Adrenal gland (tissue), 12 donors: ENCODE results near the gene INKA1. TPM values are rescaled to one million over a fixed set of nuclear protein-coding genes. Genes with fewer than 3 reads are reported as not detected.
"Not testable (repeated sequence)": the region's sequence is repeated elsewhere in the genome, so short reads cannot be mapped to it uniquely, and the experiment has no call there.

Source experiments
- DNase-seq, 7 donors: peaks; one replicate each; pipeline ENCODE4 v3.0.0-alpha.2; 2019 to 2020
- H3K27ac ChIP-seq, 5 donors: fragments of 200-600 bp; sonication (generic) in 4 of 5; 1 replicate in 3 of 5; 2 replicates in 2 of 5; pipeline versions ENCODE4 v1.5.1 to v1.8.0; 2016 to 2020; ENCODE audit warnings: mild to moderate bottlenecking in 1 of 5
- H3K27me3 ChIP-seq: fragments of 200-600 bp; 2 replicates; pipeline ENCODE4 v1.8.0; 2021
- H3K36me3 ChIP-seq, 2 donors: fragments of 200-600 bp; replicated peaks in 1 of 2; 1 replicate in 1 of 2; 2 replicates in 1 of 2; pipeline versions ENCODE4 v1.5.1 to v1.8.0; 2018 to 2022
- H3K4me1 ChIP-seq, 2 donors: fragments of 200-600 bp; replicated peaks in 1 of 2; 1 replicate in 1 of 2; 2 replicates in 1 of 2; pipeline versions ENCODE4 v1.5.1 to v1.8.0; 2018 to 2021
- H3K4me3 ChIP-seq, 4 donors: fragments of 200-600 bp; sonication (generic) in 3 of 4; one replicate each; pipeline ENCODE4 v1.5.1; 2016 to 2018
- H3K9me3 ChIP-seq, 3 donors: fragments of 200-600 bp; sonication (generic) in 1 of 3; replicated peaks in 1 of 3; 1 replicate in 2 of 3; 2 replicates in 1 of 3; pipeline versions ENCODE4 v1.5.1 to v1.8.0; 2016 to 2021
- CTCF ChIP-seq, 6 experiments: fragments of 450-650 bp in 4 of 6; fragments of 200-600 bp in 2 of 6; sonication (generic) in 1 of 6; IDR thresholded peaks; 1 replicate in 5 of 6; 2 replicates in 1 of 6; pipeline versions ENCODE4 v1.5.1 to v1.8.0; 2016 to 2021; ENCODE audit warnings: antibody characterized with exemption in 6 of 6, mild to moderate bottlenecking in 2 of 6, moderate library complexity in 1 of 6
- POLR2A ChIP-seq, 2 donors: fragments of 450-650 bp; IDR thresholded peaks; one replicate each; pipeline ENCODE4 v1.6.1; 2017; ENCODE audit warnings: antibody characterized with exemption in 2 of 2, mild to moderate bottlenecking in 2 of 2, moderate library complexity in 1 of 2
- WGBS, 4 donors: extraction: QIAGEN DNeasy Blood & Tissue Kit in 2 of 4; methylation state at CpG; one replicate each; pipeline versions ENCODE4 v1.1.5 to v1.1.7; 2013 to 2017; 5-methylcytosine and 5-hydroxymethylcytosine counted together
- intact Hi-C, 2 donors: fragments of 100-400 bp; cut with DNase I; formaldehyde crosslinking; loops; one replicate each; pipeline versions ENCODE4 v1.14.1 to v1.15.0; 2022 to 2023
- polyA plus RNA-seq, 3 donors: library from polyadenylated mRNA; stranded (reverse); fragments of 200-250 nt in 2 of 3; fragments of 350-450 nt in 1 of 3; fragmentation: Illumina TruSeq in 1 of 3; extraction: RNeasy Lipid Tissue Mini Kit (QIAGEN cat#74804) in 1 of 3; gene quantifications; one replicate each; pipeline ENCODE4 v1.2.3, GENCODE V29; 2013 to 2014
- total RNA-seq, 9 donors: library from RNA; depleted of rRNA in 4 of 9; stranded (reverse); fragments of >200 nt in 4 of 9; fragments of 120-200 nt in 1 of 9; fragmentation: NEBNext Ultra II Directional in 1 of 9; extraction: Animal tissue kit (Norgen Biotek cat#: 25700) in 1 of 9; gene quantifications; one replicate each; pipeline versions ENCODE4 v1.1.0 to v1.2.4, GENCODE V29; 2013 to 2023
- donor health status: healthy with polysubstance abuse.
- donor health status: Bipolar disorder and iron deficiency.
- donor health status: DM: yes; HTN: yes; CAD: no.
- donor health status: DM: no; HTN: no; CAD: no.
- donor health status: DM: no; HTN: no; CAD: no.
- donor health status: DM: yes; HTN: yes; CAD: no.

Gene INKA1
- total and polyA plus RNA-seq, 12 donors: 0.35 to 15.2 (median 3.4) TPM

GRCh38 chr3:49806850-49807249 is 3.8 kb downstream of the INKA1 start:
- Histone ChIP-seq H3K27ac (peak overlapping the region in 2 of 5 donors; percentile 83 to 87), H3K4me1 (peaks cover 7 to 45% of the 10 kb centered on the region in 2 donors), H3K36me3 (peaks cover 0 to 27% of the 10 kb centered on the region in 2 donors), H3K27me3 (no peaks in the 10 kb centered on the region), H3K9me3 (no peaks in the 10 kb centered on the region), H3K4me3 (no peak overlapping the region)
- intact Hi-C loops: loop anchor here in 1 of 2 donors (10.0 kb wide), 1 partner anchor 98 kb away; the partner anchor contains the start of gene MST1R
- no peak for DNase-seq
- WGBS, 4 donors: 44 to 72% (median 59%) methylated on average over 1 to 2 of the region's 2 CpGs
- no peak for TF ChIP-seq POLR2A (IDR thresholded peaks at IDR 0.05)
- TF ChIP-seq CTCF (IDR thresholded peaks at IDR 0.05): no peak

- no peaks in the 10 kb centered on the region for H3K9me3 ChIP-seq
- H3K36me3 ChIP-seq: peaks cover 0 to 27% of the 10 kb centered on the region in 2 donors
- TF ChIP-seq CTCF (IDR thresholded peaks at IDR 0.05) (no peak), POLR2A (IDR thresholded peaks at IDR 0.05) (no peak)
- peak overlapping the region in 2 of 5 donors; percentile 44 to 87 for H3K27ac ChIP-seq
- no peaks in the 10 kb centered on the region for H3K27me3 ChIP-seq
- 63 to 85% (median 77%) methylated on average over 7 to 13 of the region's 13 CpGs for WGBS, 4 donors
- no peak overlapping the region for H3K4me3 ChIP-seq
- peaks cover 7 to 45% of the 10 kb centered on the region in 2 donors for H3K4me1 ChIP-seq
- DNase-seq: peak in 1 of 7 donors; percentile 43
- intact Hi-C loops: loop anchor here in 1 of 2 donors (10.0 kb wide), 1 partner anchor 97 kb away; the partner anchor contains the start of gene MST1R
These were observed 4.5 kb downstream of the INKA1 start for GRCh38 chr3:49807431-49808114.

- Histone ChIP-seq H3K27ac (peak overlapping the region in 4 of 5 donors; percentile 62 to 84 (median 78)), H3K4me3 (peak overlapping the region in 2 of 4 donors; percentile 23 to 50), H3K4me1 (peaks cover 10 to 16% of the 10 kb centered on the region in 2 donors), H3K27me3 (no peaks in the 10 kb centered on the region), H3K9me3 (no peaks in the 10 kb centered on the region), H3K36me3 (peaks cover 0 to 27% of the 10 kb centered on the region in 2 donors)
- WGBS, 4 donors: 36 to 55% (median 41%) methylated on average over 4 to 9 of the region's 9 CpGs
- DNase-seq: no peak
- intact Hi-C loops: no loop called here
- no peak for TF ChIP-seq CTCF (IDR thresholded peaks at IDR 0.05)
- TF ChIP-seq POLR2A (IDR thresholded peaks at IDR 0.05): no peak
These were observed 9.9 kb downstream of the INKA1 start for GRCh38 chr3:49812916-49813496.

- Histone ChIP-seq H3K27me3 (no peaks in the 10 kb centered on the region), H3K9me3 (no peaks in the 10 kb centered on the region), H3K4me1 (peaks cover 10 to 16% of the 10 kb centered on the region in 2 donors), H3K4me3 (peak within 1 kb of the TSS in 3 of 4 donors; percentile 13 to 50 (median 23)), H3K27ac (peak within 1 kb of the TSS in 4 of 5 donors; percentile 62 to 84 (median 78)), H3K36me3 (peaks cover 0 to 27% of the 10 kb centered on the region in 2 donors)
- TF ChIP-seq POLR2A (IDR thresholded peaks at IDR 0.05) (peak in 1 of 2 donors; percentile 30), CTCF (IDR thresholded peaks at IDR 0.05) (no peak)
- 7 to 13% (median 12%) methylated on average over 6 to 9 of the region's 9 CpGs for WGBS, 4 donors
- intact Hi-C loops: no loop called here
- peak; percentile 43 to 86 (median 71) for DNase-seq
These were observed 10.6 kb downstream of the INKA1 start, which contains the start of gene UBA7 for GRCh38 chr3:49813497-49814174. TSS of gene UBA7 (minus strand) at chr3:49813953. CDS start at chr3:49813787, 166 bp downstream.

- H3K4me1 ChIP-seq, DNase-seq, intact Hi-C loops, H3K27ac ChIP-seq, H3K36me3 ChIP-seq, H3K4me3 ChIP-seq, H3K9me3 ChIP-seq, H3K27me3 ChIP-seq: not testable (repeated sequence)
- 56 to 95% (median 88%) methylated on average over 3 of the region's 3 CpGs for WGBS, 4 donors
These were observed 20.1 kb downstream of the INKA1 start for GRCh38 chr3:49823131-49823530.
